ENCODE results near the gene PAXIP1.

Gene PAXIP1

DNA sequence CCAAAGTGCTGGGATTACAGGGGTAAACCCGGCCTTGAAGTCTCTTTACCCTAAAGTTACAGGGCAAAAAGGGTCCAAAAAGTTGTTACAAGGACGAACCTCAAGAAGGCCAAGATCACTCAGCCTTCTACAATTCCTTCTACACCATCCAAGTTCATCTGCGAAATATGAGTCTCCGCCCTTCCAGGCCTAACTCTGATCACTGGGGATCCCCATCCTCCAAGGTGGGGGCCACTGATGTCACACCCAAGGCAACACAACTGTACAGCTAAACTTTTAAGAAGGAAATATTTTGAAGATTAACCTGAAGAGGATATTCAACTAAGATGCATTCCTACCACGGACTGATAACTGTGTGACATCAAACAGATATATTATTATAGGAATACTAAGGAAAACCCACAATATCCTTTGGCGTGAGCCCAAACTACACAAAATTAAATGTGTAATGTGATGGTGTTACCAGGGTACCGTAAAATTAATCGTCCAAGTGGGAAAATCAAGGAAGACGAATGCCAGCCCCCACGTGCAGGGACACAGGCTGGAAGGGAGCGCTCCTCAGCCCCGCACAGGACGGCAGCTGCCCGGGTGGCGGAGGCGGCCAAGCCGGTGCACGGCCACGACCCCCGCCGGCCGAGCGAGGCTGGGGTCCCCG lies 1.0 kb downstream of the PAXIP1 start:
- H3K36me3 ChIP-seq: peaks cover 42% of the 10 kb centered on the region
- no peaks in the 10 kb centered on the region for H3K9me3 ChIP-seq (ENCODE audit: severe bottlenecking)
- DNase-seq: peak; percentile 17
- H3K27me3 ChIP-seq (ENCODE audit: insufficient read depth, low read depth, severe bottlenecking): no peaks in the 10 kb centered on the region
- peak overlapping the region; percentile 69 for H3K4me3 ChIP-seq (ENCODE audit: low read depth, low read length)
- peak overlapping the region; percentile 90 for H3K27ac ChIP-seq
- TF ChIP-seq, protein P1, sequence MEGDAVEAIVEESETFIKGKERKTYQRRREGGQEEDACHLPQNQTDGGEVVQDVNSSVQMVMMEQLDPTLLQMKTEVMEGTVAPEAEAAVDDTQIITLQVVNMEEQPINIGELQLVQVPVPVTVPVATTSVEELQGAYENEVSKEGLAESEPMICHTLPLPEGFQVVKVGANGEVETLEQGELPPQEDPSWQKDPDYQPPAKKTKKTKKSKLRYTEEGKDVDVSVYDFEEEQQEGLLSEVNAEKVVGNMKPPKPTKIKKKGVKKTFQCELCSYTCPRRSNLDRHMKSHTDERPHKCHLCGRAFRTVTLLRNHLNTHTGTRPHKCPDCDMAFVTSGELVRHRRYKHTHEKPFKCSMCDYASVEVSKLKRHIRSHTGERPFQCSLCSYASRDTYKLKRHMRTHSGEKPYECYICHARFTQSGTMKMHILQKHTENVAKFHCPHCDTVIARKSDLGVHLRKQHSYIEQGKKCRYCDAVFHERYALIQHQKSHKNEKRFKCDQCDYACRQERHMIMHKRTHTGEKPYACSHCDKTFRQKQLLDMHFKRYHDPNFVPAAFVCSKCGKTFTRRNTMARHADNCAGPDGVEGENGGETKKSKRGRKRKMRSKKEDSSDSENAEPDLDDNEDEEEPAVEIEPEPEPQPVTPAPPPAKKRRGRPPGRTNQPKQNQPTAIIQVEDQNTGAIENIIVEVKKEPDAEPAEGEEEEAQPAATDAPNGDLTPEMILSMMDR (IDR thresholded peaks at IDR 0.05; ENCODE audit: low read depth, low read length): no peak

DNA sequence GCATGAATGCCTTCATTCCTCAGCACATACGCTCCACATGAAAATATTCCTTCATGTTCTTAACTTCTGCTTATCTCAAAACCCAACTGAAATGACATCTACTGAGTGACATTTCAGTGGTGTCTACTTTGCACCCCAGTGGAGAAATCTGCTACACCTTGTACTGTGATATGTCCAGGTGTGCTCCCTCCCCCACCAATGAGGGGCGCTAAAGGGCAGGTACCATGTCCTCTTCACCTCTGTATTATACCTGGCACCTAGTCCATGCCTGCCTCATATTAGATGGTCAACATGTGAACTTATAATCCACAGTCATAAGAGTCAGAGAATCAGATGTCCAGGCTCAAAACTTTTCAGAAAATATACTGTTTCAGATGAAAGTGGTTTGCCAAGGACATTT lies 2.1 kb downstream of the PAXIP1 start:
- no peaks in the 10 kb centered on the region for H3K9me3 ChIP-seq (ENCODE audit: severe bottlenecking)
- H3K4me3 ChIP-seq (ENCODE audit: low read depth, low read length): no peak overlapping the region
- no peak overlapping the region for H3K27ac ChIP-seq
- TF ChIP-seq, protein P1 (IDR thresholded peaks at IDR 0.05; ENCODE audit: low read depth, low read length): peak; percentile 19; the same call in 1 of the 2 replicates
- DNase-seq: peak; percentile 14
- no peaks in the 10 kb centered on the region for H3K27me3 ChIP-seq (ENCODE audit: insufficient read depth, low read depth, severe bottlenecking)
- peaks cover 48% of the 10 kb centered on the region for H3K36me3 ChIP-seq

DNA sequence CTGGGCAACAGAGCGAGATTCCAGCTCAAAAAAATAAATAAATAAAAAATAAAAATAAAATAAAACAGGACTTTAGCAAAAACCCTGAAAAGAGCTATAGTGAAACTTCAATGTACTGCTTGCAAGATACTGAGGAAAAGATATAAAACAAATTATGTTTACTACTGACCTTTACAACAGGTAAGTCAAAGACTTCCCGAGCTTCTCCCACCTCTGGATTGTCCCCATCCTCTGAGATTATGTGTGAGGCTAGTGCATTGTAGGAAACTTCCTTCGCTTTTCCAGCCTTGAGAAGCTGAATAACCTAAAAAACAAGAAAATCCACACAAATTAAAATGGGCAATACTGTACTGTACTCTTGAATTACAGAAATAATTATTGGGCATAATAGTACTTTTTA lies 4.4 kb downstream of the PAXIP1 start:
- no peak for DNase-seq
- Histone ChIP-seq H3K4me3 (ENCODE audit: low read depth, low read length) (no peak overlapping the region), H3K36me3 (peaks cover 53% of the 10 kb centered on the region), H3K9me3 (ENCODE audit: severe bottlenecking) (no peaks in the 10 kb centered on the region), H3K27ac (no peak overlapping the region), H3K27me3 (ENCODE audit: insufficient read depth, low read depth, severe bottlenecking) (no peaks in the 10 kb centered on the region)
- TF ChIP-seq, protein P1 (IDR thresholded peaks at IDR 0.05; ENCODE audit: low read depth, low read length): no peak

- H3K36me3 ChIP-seq: peaks cover 56% of the 10 kb centered on the region
- TF ChIP-seq, protein P1 (IDR thresholded peaks at IDR 0.05; ENCODE audit: low read depth, low read length): no peak
- H3K27me3 ChIP-seq (ENCODE audit: insufficient read depth, low read depth, severe bottlenecking): no peaks in the 10 kb centered on the region
- H3K9me3 ChIP-seq (ENCODE audit: severe bottlenecking): no peaks in the 10 kb centered on the region
- H3K4me3 ChIP-seq (ENCODE audit: low read depth, low read length): no peak overlapping the region
- no peak overlapping the region for H3K27ac ChIP-seq
- DNase-seq: no peak
Measured at GRCh38 chr7:154997840-154998370, 5.0 kb downstream of the PAXIP1 start.

- H3K36me3 ChIP-seq: peaks cover 64% of the 10 kb centered on the region
- H3K27ac ChIP-seq: no peak overlapping the region
- DNase-seq: no peak
- H3K27me3 ChIP-seq (ENCODE audit: insufficient read depth, low read depth, severe bottlenecking): no peaks in the 10 kb centered on the region
- H3K9me3 ChIP-seq (ENCODE audit: severe bottlenecking): no peaks in the 10 kb centered on the region
- H3K4me3 ChIP-seq (ENCODE audit: low read depth, low read length): no peak overlapping the region
- TF ChIP-seq, protein P1 (IDR thresholded peaks at IDR 0.05; ENCODE audit: low read depth, low read length): no peak
Measured at GRCh38 chr7:154996756-154997155, 6.2 kb downstream of the PAXIP1 start.

DNA sequence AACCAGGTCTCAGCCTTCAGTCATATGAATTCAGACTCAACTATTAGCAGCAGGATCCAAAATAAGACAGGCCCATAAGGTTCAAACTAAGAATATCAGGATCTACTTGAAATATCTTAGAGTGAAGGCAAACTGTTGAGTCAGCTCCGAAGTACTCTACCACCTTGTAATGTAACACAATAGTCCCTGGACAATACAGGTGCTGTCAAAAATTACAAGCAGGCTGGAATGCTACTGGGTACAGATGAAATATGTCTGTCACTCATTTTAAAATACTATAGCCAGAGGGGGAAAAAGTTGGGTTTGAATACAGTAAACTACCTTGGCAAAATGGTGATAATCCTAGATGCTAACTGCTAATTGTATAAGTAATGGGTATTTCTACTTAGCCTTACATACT lies 6.8 kb downstream of the PAXIP1 start:
- TF ChIP-seq, protein P1 (IDR thresholded peaks at IDR 0.05; ENCODE audit: low read depth, low read length): no peak
- H3K36me3 ChIP-seq: peaks cover 70% of the 10 kb centered on the region
- H3K9me3 ChIP-seq (ENCODE audit: severe bottlenecking): no peaks in the 10 kb centered on the region
- no peaks in the 10 kb centered on the region for H3K27me3 ChIP-seq (ENCODE audit: insufficient read depth, low read depth, severe bottlenecking)
- DNase-seq: no peak
- H3K27ac ChIP-seq: no peak overlapping the region
- H3K4me3 ChIP-seq (ENCODE audit: low read depth, low read length): no peak overlapping the region

All from WERI-Rb-1 (cell line).